T follicular helper cell (primary cell): ENCODE measurements around the gene POLN.

Source experiments
- DNase-seq: peaks from one replicate; pipeline ENCODE4 v3.0.0-alpha.2; 2020; ENCODE audit warnings: low read depth
- total RNA-seq, 2 experiments: gene quantifications; one replicate each; lab custom pipeline; 2026; lab: John Stamatoyannopoulos, UW

Gene POLN
- total RNA-seq, result 0.17 to 0.84 reads per million in 2 experiments

DNA sequence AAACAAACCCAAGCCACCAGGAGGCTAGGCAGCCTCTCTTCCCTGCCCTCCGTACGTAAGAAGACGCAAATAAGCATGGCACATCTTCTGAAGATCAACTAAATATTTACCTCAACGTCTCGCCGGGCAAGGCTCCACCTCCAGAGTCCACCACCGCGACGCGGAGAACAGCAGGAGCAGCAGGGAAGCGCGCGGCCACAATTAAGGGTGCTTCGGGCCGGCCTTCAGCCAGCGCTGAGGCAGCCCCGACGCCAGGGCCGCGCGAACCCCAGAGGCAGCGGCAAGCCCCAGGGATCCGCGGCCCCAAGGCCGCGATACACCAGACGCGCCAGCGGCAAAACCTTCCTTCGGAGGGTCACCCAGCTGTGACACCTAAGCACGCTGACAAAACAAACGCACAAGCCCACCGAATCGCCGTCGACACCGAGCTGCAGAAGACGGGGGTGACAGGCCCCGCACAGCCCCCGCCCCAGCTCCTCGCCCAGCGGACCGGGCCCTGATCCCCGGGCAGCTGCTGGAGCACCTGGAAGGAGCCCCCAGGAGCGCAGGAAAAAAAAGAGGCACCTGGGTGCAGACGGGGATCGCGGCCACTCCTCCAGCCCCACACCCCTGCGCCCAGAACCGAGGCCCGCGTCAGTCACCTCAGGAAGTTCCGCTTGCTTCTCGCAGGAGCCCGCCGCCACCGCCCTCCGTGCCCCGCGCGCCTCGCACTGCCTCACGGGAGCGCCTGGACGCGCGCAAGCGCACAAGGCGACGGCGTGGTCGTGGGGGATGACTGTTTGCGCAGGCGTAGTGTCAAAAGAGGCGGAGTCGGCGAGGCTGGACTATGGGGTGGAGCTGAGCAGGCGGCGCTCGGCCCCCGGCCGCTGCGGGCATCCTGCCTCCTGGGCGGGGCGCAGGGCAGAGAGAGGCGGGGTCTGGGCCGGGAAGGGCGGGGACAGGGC, at the start of gene POLN, which contains the start of gene HAUS3:
Gene POLN (minus strand): TSS at position 712 of the 944 bp plus-strand sequence. CDS start 12,890 bp downstream, outside the sequence.
Gene HAUS3 (minus strand): TSS at position 712 of the 944 bp plus-strand sequence. CDS start 1,175 bp downstream, outside the sequence.
- peak; percentile 98 for DNase-seq

DNA sequence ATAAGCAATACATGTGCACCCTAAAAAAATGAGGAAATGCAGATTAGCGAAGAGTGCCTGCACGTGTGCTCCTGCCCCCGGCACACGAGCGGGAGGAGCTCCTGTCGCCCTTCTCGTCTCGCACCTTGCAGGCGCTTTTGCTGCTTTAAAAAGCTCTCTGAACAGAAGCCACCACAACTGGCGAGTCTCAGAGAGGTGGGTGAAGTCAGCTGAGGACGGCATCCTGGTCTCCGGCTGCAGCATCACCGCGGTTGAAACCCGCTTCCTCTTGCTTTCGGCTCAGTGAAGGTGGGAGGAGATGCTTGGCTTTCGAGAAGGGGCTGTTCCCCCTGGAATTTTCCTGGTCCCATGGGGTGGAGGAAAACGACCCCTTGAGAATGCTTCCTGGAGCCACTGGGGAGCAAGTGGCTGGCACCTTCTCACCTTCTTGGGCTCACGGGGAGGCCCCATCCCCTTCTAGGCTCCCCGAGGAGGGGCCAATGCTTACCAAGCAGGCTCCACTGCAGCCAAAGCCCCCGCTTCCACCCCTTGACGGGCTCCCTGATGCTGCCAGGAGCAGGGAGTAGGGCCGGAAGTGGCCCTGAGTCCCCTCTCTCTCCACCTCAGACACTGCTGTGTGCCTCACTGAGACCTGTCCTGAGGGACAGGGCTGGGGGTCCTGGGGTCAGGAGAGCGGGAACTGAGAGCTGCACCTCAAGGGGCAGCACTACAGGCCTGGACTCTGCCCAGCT, 49.2 kb upstream of the POLN start:
- peak; percentile 66 for DNase-seq

DNA sequence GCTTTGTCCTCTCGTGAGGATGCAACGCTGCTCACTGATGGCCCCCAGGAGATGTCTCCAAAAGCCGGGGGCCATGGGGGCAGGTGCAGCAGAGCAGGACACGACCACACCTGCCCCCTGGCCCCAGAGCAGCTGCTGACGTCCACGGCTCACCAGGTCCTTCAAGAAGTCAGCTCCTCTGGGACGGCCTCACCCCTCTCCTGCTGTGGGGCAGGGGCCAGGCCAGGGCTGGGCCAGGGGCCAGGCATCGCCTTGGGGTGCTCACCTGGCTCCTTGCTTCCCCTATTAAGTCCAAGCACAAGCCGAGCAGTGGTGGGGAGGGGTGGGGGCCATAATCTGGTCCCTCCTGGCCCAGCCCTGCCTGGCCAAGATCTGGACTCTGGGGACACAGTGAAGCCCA, 48.6 kb upstream of the POLN start:
- no peak for DNase-seq

DNA sequence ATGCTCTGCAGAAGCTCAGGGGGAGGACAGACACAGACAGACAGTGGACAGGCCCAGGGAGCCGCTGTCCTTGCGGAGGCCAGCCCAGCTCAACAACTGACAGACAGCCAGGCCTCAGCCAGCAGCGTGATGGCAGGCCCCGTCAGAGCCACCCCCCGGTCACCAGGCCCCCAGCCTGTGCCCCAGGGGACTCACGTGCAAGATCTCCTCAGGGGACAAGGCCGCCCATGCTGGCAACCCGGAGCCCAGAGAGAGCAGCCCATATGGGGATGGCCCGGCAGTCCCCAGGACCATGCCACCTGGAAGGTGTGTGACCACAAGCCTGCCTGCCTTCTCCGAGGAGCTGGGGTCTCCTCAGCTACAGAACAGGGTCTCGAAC, 48.0 kb upstream of the POLN start:
- no peak for DNase-seq

DNA sequence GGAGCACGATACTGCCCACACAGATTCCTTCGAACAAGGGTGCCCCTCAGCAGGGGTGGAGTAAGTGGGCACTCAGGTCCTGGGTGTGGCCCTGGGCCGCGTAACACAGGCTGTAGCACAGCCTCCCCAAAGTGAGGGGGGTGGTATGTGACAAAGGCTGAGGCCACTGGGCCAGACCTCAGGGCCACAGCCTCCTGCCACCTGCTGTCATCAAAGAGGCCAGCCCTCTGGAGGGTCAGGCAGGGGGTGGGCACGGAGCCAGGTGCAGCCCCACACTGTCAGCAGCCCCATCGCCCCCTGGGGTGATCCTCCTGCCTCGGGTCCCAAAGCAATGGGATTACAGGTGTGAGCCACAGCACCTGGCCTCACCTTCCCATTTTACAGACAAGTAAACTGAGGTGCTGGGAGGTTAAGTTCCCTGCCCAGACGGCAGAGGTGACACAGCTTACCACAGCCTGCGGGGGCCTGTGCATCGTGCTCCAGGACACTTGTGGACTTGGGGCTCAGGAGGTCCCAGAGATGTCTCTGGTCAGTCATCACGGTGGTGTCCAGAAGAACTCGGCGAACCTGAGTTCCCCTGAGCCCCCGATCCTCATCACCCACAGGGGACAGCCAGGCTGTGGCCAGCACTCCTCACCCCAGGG, 47.5 kb upstream of the POLN start:
- DNase-seq, result no peak

DNA sequence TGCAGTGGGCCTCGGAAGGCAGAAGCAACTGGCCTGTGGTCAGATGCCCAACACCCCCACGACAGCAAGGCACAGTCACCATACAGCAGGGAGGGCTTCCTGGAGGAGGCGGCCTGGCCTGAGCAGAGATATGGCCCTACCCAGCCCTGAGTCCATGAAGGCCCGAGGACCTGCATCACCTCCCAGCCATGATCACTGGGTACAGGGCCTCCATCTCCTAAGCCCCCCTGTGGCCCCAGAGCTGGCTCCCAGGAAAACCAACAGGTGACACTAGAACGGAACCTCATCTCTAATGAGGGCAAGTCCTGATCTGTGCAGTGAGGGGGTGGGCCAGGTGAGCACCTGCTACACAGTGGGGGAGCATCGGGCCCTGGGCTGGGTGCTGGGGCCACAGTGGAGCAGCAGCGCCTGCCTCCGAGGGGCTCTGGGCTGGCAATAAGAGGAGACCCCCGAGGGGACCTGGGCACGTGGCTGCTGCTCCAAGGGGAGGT, 46.2 kb upstream of the POLN start:
- DNase-seq, result no peak

DNA sequence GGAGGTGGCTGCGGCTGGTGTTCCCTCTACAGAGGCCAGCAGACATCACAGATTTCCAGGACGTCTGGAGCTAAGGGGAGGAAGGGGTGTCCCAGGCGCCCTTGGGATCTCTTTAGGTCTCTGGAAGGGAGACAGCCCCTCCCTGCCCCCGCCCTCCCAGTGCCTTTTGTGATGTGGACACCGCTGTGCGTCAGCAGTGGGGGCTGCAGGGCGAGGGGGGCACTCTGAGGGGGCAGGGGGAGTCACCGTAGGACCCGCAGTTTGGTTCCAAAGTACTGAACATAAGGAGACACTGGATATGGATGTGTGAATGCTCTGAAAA, 45.6 kb upstream of the POLN start:
- DNase-seq, result no peak

DNA sequence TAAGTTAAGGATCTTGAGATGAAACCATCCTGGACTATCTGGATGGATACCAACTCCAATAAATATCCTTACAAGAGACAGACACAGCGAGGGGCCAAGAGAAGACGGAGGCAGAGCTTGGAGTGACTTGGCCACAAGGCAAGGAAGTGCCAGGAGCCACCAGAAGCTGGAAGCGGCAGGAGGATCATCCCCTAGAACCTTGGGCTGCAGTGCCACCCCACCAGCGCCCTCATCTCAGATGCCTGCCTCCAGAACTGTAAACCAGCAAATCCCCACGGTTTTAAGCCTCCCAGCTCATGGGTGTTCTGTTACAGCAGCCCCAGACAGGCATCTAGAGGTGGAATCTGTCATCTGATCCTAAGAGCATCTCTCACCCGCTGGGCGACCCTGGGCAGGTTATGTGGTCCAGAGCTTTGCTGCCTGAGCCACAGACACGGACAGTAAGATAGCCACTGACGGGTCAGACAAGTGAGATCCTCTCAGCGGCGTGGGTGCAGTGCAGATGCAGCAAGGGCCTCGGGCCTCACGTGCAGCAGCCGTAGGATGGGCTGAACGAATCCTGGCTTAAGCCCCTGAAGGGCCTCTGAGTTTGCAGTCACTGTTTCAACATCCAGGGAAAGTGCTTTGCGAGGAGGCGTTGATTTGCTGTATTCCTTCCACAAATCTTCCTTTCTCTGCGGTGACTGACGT, 45.1 kb upstream of the POLN start:
- no peak for DNase-seq

DNA sequence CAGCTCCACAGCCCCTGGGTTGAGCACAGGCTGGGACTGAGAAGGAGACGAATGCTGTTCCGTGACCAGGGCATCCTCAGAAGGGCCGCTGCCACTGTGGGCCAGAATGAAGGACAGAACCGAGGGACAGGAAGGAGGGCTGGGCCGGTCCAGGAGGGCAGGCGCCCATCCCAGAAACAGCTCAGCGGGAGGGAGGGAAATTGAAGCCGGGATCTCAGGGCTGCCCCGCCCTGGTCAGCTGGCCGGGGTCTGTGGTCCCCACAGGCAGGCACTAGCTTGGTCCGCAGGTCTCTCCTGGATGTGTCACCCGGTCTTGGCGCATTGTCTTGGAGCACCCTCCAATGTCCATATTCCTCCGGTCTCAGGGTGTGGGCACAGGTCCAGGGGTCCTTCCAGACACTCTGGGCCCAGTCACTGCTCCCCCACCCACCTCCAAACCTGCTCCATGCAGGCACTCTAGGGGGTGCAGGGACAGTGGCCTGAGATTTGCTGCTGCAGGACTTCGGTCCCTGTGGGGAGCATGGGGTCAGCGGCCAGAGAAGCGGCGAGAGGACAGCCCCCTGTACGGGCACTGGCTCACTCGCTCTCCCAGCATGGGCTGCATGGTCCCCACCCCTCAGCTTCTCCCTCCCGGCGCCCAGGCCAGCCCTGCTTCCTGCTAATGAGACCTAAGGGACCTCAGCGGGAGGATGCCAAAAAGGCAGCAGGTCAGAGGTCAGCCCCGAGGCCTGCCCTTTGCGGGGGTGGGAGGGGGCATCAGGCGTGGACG, 43.9 kb upstream of the POLN start:
- DNase-seq, result no peak

DNA sequence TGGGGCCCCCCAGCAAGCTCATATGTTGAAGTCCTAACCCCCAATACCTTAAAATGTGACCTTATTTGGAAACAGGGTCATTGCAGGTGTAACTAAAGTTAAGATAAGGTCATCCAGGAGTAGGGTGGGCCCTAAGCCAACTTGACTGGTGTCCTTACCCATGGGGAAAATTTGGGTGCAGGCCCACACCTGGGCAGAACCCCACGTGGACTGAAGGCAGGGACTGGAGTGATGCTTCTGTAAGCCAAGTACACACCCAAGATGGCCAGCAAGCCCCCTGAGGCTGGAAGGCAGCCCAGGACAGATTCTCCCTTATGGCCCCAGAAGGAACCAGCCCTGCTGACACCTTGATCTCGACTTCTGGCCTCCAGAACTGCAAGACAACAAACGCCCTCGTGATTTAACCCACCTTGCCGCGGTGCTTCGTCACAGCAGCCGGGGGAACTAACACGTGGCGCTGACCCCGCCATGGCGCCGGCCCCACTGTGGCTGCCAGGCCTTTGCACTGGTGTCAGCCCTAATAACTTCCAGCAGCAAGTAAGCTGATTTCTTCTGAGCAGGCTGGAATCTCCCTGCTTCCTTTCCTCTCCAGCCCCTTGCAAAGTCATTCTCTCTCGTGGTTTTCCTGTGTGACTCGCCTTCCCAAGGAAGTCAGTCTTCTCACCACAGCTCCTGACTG, 43.2 kb upstream of the POLN start:
- no peak for DNase-seq

DNA sequence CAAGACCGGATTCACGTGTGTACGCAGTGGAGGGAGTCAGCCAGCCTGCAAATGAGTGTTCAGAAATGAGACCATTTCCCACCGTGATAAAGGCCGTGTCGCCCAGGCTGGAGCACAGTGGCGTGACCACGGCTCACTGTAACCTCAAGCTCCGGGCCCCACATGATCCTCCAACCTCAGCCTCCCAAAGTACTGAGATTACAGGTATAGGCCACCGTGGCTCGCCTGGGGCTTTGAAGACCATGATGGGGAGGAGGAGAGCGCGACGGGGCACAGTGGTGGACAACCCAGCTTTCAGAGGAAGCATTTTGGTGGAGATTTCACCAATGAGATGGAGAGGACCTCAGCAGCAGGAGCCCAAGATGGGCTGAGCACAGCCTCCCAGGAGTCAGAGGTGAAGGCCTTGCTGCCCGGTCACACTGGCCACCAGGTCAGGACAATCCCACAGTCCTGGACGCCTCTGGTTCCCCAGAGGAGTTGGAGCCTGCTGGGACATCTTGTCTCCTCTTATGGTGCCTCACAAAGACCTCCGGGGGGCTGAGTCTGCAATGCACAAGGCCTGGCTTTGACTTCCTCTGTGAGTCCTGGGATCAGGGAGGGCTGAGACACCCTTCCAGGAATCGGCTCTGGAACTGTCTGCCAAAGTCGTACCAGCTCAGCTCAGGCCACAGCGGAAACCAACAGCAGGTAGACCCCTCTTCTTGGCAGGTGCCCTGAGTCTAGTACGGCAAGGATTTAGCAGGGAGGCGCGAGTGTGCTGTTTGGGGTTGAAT, 42.4 kb upstream of the POLN start:
- no peak for DNase-seq

DNA sequence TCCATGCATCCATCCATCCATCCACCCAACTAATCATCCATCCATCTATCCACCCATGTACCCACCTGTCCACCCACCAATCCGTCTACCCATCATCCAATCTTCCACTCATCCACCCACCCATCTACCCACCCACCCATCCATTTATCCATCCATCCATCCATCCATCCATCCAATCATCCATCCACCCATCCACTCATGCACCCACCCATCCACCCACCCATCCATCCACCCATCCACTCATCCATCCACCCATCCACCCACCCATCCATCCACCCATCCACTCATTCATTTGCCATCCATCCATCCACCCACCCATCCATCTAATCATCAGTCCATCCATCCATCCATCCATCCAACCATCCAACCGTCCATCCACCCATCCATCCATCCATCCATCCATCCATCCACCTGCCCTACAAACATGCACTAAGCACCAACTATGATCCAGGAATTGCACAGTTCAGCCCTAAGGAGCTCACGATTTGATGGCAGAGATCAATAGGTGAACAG, 41.3 kb upstream of the POLN start:
- no peak for DNase-seq

DNA sequence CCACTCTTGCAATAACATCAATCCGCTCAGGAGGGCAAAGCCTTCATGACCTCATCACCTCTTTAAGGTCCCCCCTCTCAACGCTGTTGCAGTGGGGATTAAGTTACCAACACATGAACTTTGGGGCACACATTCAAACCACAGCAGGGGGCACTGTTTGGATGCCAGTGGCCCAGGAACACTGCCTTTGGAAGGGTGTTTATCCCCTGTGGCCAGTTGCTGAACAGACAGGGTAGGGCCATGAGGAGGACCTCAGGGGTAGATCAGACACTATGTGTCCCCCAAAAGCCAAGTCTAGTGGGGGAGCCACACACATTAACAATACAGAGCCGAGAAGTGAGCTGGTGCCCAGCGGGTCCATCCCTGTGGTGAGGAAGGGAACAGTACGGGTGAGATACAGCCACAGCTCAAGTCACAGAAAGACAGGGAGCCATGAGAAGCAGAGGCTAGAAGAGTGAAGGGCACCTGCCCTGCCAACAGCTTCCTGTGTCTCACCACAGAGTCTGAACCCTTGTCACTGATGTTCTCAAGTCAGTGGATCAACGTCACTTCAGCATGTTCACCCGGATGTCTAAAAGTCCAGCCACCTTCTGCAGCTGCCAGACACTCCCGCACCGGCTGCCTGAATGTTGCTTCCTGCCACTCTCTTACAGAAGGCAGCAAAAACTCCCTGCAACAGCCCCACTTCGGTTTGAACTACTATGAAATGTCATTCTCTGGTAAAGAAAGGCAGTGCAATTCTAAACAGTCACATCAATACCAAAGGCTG, 39.8 kb upstream of the POLN start:
- peak; percentile 85 for DNase-seq

DNA sequence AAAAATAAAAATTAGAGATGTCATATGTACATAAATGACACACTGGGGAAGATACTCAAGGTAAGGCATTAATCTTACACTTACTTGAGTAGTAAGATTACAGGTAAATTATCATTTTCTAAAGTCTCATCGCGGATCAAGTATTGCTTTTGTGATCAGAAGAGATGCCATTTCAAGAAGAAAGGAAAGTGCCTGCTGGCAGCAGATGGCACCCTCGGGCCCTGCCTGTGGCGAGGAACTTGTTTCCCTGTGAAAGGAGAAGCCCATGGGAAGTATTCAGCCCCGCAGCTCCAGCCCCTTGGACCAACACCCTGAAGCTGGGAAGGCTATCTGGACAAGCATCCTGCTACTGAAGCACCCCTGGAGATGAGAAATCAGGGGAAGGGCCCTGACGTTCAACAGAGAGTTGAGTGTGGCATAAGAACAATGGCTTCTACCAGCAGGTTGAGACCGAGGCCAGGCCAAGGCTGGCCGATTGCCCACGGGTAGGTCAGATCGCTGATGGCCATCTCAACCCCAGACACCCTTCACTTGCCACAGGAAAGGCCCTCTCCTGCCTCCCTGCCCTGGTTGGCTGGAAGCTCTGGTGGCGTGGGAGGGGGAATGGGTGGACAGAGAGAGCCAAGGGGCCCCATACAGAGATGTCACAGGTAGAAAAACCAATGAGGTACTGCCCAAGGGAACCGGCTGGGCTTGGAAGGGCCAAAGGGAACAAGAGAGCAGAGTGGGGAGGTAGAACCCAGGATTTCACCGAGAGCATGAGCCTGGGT, 38.8 kb upstream of the POLN start:
- no peak for DNase-seq

DNA sequence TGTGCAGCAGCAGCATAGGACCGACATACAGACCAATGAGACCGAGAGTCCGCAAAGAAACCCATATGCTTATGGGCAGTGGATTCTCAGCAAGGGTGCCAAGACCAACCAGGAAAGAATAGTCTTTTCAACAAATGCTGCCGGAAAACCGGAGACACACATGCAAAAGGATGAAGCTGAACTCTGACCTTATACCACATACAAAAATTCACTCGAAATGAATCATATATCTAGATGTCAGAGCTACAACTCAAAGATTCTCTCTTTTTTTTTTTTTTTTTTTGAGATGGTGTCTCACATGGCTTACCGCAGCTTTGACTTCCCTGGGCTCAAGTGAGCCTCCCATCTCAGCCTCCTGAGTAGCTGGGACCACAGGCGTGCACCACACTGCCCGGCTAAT, 36.0 kb upstream of the POLN start:
- DNase-seq, result no peak

DNA sequence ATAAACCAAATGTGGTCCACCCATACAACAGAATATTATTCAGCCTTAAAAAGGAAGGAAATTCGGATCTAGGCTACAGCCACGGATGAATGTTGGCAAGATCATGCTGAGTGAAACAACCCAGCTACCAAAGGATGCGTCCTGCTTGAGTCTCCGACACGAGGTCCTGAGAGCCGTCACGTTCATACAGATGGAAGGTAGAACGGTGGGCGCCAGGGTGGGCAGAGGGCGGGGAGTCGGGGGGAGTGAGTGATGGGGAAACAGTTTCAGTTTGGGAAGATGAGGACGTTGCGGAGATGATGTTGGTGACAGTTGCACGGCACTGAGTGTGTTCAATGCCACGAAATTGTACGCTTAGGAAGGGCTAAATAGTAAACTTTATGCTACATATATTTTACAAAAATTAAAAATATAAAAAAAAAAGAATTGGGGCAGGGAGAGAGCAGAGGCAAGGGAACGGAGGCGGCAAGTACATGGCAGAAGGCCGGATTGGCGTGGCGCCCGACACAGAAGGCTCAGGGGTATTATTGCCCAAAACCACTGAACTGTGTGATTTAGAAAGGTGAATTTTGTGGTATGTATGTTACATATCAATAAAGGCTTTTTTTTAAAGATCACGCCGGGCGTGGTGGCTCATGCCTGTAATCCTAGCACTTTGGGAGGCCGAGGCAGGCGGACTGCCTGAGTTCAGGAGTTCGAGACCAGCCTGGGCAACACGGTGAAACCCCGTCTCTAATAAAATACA, 34.8 kb upstream of the POLN start:
- DNase-seq, result no peak
